H1 (cell line): Measurements from ENCODE around the gene TMUB1.

Source experiments
- BRCA1 ChIP-seq: IDR thresholded peaks from 2 replicates; pipeline ENCODE4 v1.6.1; 2012; ENCODE audit warnings: low read depth, low read length, improper control_type of control experiment
- CTCF ChIP-seq, 3 experiments: IDR thresholded peaks; 1 replicate in 2 of 3; 2 replicates in 1 of 3; pipeline versions ENCODE4 v1.5.1 to v1.6.1; 2011; ENCODE audit warnings: low read length in 3 of 3, mild to moderate bottlenecking in 3 of 3, inconsistent platforms in 2 of 3, low read depth in 1 of 3, moderate library complexity in 1 of 3; ENCODE audit not compliant: insufficient read depth in 1 of 3; ENCODE audit errors: control extremely low read depth in 1 of 3
- EP300 ChIP-seq, 2 experiments: IDR thresholded peaks; 1 replicate in 1 of 2; 2 replicates in 1 of 2; pipeline ENCODE4 v1.6.1; 2011 to 2012; ENCODE audit warnings: low read depth in 2 of 2, low read length in 2 of 2, mild to moderate bottlenecking in 2 of 2, borderline replicate concordance in 1 of 2, inconsistent platforms in 1 of 2, moderate library complexity in 1 of 2

- no peak for TF ChIP-seq EP300 (IDR thresholded peaks at IDR 0.05; ENCODE audit: borderline replicate concordance in 1 of 2, low read depth in 2 of 2, low read length in 2 of 2)
- no peak for TF ChIP-seq CTCF (IDR thresholded peaks at IDR 0.05; ENCODE audit: control extremely low read depth in 1 of 3, insufficient read depth in 1 of 3, low read depth in 1 of 3, low read length in 3 of 3)
- TF ChIP-seq BRCA1, result no peak
These were observed 21.3 kb upstream of the TMUB1 start for GRCh38 chr7:151104411-151105235.
